Right hindlimb (tissue), 1 donor: ENCODE results near the gene NRAS.
"Not testable (repeated sequence)": the region's sequence is repeated elsewhere in the genome, so short reads cannot be mapped to it uniquely, and the experiment has no call there.

Experiments
- DNase-seq: peaks from one replicate; pipeline ENCODE4 v3.0.0-alpha.2; 2018

The NRAS gene

GRCh38 chr1:114716304-114717170 is at the start of gene NRAS:
Gene NRAS, minus strand, starts transcription at chr1:114716771. Its CDS starts 611 bp downstream, at chr1:114716160.
- DNase-seq, result peak; percentile 97

DNA sequence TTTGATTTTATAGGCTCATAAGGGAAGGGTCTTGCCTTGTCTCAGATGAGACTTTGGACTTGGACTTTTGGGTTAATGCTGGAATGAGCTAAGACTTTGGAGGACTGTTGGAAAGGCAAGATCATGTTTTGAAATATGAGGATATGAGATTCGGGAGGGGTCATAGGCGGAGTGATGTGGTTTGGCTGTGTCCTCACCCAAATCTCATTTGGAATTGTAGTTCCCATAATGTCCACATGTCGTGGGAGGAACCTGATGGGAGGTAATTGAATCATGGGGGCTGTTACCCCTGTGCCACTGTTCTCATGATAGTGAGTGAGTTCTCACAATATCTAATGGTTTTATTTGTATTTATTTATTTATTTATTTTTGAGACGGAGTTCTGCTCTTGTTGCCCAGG is 48.1 kb upstream of the NRAS start:
- DNase-seq, result no peak

DNA sequence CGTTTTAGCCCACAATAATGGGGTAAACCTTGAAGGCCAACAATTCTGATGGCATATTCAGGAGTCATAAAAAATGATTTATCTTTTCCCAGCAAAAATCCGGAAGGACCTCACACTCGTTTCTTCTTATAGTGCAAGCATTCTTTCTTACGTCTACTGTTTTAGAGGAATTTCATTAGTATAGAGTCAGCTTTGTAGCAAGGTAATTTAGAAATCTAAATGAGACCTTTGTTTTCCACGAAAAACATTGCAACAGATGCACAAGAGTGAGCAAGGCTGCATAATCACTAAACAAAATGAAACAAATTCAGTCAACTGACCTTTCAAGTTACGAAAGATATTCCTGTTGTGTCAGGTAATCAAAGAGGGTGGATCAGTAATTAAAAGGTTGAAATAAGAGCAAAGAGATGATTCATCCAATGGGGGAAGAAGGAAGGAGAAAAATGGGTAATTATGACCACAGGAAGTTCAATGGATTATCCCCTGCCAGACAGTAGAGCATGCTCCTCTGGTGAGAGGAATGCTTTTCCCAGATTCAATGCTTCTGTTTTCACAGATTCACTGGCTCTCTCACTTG is 41.8 kb upstream of the NRAS start:
- no peak for DNase-seq

GRCh38 chr1:114757455-114758255 is 41.1 kb upstream of the NRAS start, which contains the start of gene CSDE1:
Gene CSDE1, minus strand, starts transcription at chr1:114757984. Its CDS starts 18,094 bp downstream, at chr1:114739890.
- peak; percentile 98 for DNase-seq

DNA sequence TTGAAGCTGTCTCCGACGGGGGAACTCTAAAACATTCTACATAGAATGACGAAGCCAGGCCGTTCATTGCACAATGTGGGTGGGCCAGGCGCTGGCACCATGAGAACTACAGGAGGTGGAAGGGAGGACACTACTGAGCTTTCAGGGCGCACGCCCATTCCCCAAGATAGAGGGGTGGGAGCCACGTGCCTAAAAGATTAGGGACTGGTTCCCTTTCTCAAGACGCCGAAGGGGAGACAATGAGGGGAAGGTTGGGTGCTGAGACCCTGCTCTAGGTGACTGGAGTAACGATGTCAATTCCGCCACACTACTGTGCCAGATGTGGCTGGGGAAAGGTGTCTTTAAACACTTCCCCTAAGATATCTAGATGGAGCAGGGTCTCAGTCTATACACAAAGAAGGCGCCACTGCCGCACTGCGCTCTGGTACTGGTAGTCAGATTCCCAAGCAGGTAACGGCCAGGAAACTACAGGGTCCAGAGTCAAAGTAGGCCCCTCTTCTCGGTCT is 40.4 kb upstream of the NRAS start:
- DNase-seq, result no peak

DNA sequence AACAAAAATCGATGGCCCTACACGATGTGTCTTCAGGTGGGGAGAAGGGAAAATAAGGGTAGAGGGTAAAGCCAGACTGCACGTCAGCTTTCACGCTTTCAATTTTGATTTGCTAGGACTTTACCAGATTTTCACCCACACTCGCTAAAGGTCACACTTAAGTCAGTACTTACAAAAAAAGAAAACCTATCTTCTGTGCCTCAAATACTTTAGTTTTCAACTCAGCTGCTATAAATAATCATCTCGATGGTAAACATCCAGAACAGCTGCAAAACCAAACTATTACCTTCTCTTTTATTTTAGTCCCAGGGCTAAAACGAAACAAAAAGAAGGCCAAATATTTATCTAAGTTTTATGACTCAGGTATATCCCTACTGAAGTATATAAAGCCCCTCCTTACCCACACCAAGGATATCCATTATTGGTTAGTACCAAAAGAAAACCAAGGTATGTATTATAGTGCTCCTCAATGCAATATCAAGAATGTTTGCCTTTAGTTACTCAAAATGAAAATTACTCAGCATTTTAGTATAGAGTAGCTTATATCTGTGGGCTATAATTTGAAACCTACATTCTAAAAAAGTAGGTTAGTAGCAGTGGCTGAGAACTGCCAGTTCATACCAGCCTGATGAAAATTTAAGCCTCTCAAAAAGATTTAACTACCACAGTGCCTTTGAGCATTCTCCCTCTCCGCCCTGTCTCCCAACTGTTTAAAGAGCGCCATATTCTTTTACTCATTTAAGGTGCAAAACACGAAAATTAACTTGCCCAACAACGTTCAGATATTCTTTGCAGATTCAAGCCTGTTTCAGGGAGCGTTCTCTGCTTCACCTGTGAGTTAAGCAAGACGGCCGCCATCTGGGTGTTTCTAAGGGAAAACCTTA is 39.7 kb upstream of the NRAS start:
- DNase-seq, result no peak

GRCh38 chr1:114755006-114755931 is 38.7 kb upstream of the NRAS start:
- DNase-seq, result no peak

DNA sequence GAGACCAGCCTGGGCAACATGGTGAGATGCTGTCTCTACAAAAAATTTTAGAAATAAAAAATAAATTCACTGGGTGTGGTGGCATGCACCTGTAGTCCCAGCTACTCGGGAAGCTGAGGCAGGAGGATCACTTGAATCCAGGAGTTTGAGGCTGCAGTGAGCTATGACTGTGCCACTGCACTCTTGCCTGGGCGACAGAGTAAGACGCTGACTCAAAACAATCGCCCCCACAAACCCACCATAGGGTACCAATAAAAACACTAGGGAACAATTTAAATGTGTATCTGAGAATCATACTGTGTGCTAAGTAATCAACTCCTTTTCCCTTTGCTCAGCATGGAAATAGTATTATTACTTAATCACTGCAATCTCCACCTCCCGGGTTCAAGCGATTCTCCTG is 37.1 kb upstream of the NRAS start:
- not testable (repeated sequence) for DNase-seq

- DNase-seq, result no peak
Observed at GRCh38 chr1:114753143-114753542, 36.6 kb upstream of the NRAS start.

- no peak for DNase-seq
Observed at GRCh38 chr1:114750780-114751179, 34.2 kb upstream of the NRAS start.

DNA sequence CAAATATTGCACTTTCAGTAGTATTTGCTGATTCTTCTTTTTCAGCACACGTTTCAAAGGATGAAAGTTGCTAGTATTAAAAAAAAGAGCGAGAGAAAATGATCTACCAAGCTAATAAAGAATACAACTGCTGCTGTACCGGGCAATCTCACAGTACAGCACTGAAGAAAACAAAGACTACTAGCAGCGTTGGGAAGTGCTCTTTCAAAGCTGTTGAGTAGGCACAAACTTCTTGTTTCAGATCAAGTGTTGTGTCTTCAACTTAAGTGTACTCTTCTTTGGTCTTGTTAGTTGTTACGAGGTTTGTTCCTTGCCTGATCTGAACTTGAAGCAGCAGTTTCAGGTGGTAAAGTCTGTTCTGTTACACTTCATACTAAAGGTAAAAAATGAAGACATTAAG is 33.3 kb upstream of the NRAS start:
- no peak for DNase-seq

DNA sequence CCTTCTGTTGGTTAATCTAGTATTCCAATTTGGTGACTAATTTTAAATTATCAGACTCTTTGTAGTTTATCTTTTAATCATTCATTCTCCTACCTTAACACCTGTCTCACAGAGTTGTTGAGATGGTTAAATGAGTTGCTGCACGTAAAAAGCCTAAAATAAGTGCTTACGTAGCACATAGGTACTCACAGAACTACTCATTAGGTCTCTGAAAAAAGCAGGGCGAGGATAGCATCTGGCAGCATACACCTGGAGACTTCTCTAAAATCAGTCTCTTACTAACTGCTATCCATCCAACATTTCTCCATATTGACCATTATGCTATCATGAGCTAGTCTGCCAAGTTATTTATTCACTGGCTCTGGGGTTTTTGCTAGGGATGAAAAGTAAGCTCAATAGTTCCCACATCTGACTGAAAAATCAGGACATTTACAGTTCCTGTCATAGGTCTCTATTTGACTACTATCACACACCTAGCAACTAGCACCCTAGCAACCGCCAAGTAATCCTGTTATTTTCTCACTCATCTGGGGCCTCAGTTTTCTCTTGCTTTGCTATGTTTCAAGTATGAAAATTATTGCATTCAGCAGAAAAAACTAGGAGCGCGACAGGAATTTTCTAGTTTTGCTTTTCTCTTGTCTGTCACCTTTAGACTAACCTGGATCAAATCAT is 30.0 kb upstream of the NRAS start:
- no peak for DNase-seq

GRCh38 chr1:114745291-114745690 is 28.7 kb upstream of the NRAS start:
- DNase-seq, result no peak

DNA sequence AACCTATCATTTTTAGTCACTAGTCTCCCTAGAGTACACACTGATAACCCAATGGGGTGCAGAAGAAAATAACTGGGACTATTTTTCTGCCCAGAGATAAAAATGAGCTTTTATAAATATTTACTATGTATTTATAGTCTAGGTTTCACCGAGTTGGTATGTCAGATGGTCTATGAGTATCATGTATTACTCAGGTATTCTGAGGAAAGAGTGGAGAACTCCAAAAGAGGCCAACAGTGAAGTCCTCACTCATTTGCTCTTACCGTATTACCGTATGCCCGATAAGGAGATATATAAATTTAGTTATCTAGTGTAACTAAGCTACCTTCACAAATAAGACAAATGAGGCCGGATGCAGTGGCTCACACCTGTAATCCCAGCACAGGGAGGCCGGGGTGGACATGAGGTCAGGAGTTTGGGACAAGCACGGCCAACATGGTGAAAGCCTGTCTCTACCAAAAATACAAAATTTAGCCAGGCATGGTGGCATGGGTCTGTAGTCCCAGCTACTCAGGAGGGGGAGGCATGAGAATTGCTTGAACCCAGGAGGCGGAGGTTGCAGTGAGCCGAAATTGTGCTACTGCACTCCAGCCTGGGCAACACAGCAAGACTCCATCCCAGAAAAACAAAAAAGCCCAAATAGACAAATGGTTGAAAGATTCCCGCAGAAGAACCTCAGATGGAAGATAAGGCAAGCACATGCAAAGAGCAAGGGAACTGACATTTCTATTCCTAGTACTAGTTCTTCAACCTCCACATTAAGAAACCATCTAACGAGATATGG is 25.6 kb upstream of the NRAS start:
- DNase-seq, result no peak

DNA sequence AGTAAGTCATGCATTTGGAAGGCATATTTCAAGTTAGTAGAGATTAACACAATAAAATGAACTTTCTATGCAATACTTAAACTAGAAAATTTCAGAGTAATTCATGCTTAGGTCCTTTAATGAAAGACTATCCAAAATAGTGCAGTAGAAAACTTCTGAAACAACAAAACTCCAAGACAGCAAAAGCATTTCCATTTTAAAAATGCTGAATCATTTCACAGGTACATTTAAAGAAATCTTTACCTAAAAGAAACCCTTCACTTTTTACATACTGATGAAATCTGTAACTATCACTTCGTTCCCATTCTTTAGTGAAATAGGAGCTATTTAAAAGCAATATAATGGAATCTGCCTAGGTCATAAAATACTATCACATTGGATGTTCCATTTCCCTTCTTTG is 23.8 kb upstream of the NRAS start:
- DNase-seq, result no peak

DNA sequence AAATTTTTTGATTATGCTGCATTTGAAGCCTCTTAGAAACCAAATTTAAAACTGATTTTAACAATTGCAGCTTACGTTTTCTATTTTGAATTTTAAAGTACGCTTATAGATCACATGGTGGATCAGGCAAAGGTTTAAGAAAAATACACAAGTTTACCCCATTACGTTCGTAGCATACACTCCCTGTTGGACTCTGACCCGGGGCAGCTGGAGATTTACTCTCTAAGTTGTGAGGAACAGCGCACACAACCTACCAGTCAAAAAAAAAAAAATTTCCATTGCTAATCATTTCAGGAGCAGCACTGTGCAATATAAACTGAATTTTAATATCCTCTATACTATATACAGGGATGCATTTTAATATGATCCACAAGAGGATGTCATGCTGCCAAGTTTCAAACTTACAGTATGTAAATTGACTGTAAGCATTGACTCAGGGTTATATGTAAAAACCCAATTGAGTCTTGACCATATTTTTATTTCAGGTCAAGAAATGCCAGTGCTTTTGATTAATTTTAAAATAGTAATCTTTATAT is 20.8 kb upstream of the NRAS start:
- DNase-seq, result no peak

- DNase-seq, result no peak
Observed at GRCh38 chr1:114735479-114735878, 18.9 kb upstream of the NRAS start.

GRCh38 chr1:114729782-114730181 is 13.2 kb upstream of the NRAS start:
- DNase-seq, result no peak

GRCh38 chr1:114728553-114728952 is 12.0 kb upstream of the NRAS start:
- no peak for DNase-seq
